ENCODE results near the gene AVPR2.

The AVPR2 gene

GRCh38 chrX:153885968-153886903 is 18.2 kb upstream of the AVPR2 start, which contains the start of gene L1CAM:
L1CAM (minus strand) TSS chrX:153886173; CDS start chrX:153875836, 10,337 bp downstream.
- DNase-seq (ENCODE audit: low read depth): no peak

GRCh38 chrX:153886915-153887314 is 17.6 kb upstream of the AVPR2 start:
- DNase-seq (ENCODE audit: low read depth): no peak

GRCh38 chrX:153887385-153887784 is 17.1 kb upstream of the AVPR2 start:
- no peak for DNase-seq (ENCODE audit: low read depth)

- no peak for DNase-seq (ENCODE audit: low read depth)
Measured at GRCh38 chrX:153888344-153888743, 16.1 kb upstream of the AVPR2 start.

GRCh38 chrX:153889123-153889522 is 15.3 kb upstream of the AVPR2 start:
- no peak for DNase-seq (ENCODE audit: low read depth)

GRCh38 chrX:153897899-153898298 is 6.6 kb upstream of the AVPR2 start:
- DNase-seq (ENCODE audit: low read depth): no peak

- peak; percentile 92 for DNase-seq (ENCODE audit: low read depth)
Measured at GRCh38 chrX:153900831-153901752, 3.4 kb upstream of the AVPR2 start.

- no peak for DNase-seq (ENCODE audit: low read depth)
Measured at GRCh38 chrX:153901753-153902140, 2.7 kb upstream of the AVPR2 start.

GRCh38 chrX:153902385-153902784 is 2.1 kb upstream of the AVPR2 start:
- no peak for DNase-seq (ENCODE audit: low read depth)

- no peak for DNase-seq (ENCODE audit: low read depth)
Measured at GRCh38 chrX:153903238-153903980, 1.1 kb upstream of the AVPR2 start.

- DNase-seq (ENCODE audit: low read depth): no peak
Measured at GRCh38 chrX:153905481-153906095, 1.1 kb downstream of the AVPR2 start.

- no peak for DNase-seq (ENCODE audit: low read depth)
Measured at GRCh38 chrX:153906126-153906917, 1.8 kb downstream of the AVPR2 start.

- no peak for DNase-seq (ENCODE audit: low read depth)
Measured at GRCh38 chrX:153907456-153907855, 3.0 kb downstream of the AVPR2 start.

GRCh38 chrX:153908219-153908860 is 3.9 kb downstream of the AVPR2 start:
- no peak for DNase-seq (ENCODE audit: low read depth)

GRCh38 chrX:153909024-153909979 is 4.8 kb downstream of the AVPR2 start:
- DNase-seq (ENCODE audit: low read depth): no peak

- no peak for DNase-seq (ENCODE audit: low read depth)
Measured at GRCh38 chrX:153909980-153910360, 5.5 kb downstream of the AVPR2 start.

- DNase-seq (ENCODE audit: low read depth): no peak
Measured at GRCh38 chrX:153910446-153910845, 6.0 kb downstream of the AVPR2 start.

- no peak for DNase-seq (ENCODE audit: low read depth)
Measured at GRCh38 chrX:153911798-153912197, 7.3 kb downstream of the AVPR2 start.

GRCh38 chrX:153913211-153913610 is 8.7 kb downstream of the AVPR2 start:
- DNase-seq (ENCODE audit: low read depth): no peak
